H7 (cell line): ENCODE data around the gene HMCN2. TPM values are rescaled to one million over a fixed set of nuclear protein-coding genes. Genes with fewer than 3 reads are reported as not detected.
A peak's percentile ranks its signal among the peaks of the same experiment; 100 is the strongest.
"Not testable (repeated sequence)": the region's sequence is repeated elsewhere in the genome, so short reads cannot be mapped to it uniquely, and the experiment has no call there.

ENCODE experiments used
- DNase-seq: peaks from one replicate; pipeline ENCODE4 v3.0.0; 2012
- H3K27me3 ChIP-seq: 2 replicates; pipeline ENCODE4 v1.6.0; 2011; ENCODE audit warnings: mild to moderate bottlenecking, low read length; ENCODE audit not compliant: control insufficient read depth, insufficient read depth
- H3K36me3 ChIP-seq: replicated peaks from 2 replicates; pipeline ENCODE4 v1.5.1; 2011; ENCODE audit warnings: low read length; ENCODE audit not compliant: control insufficient read depth, insufficient read depth
- H3K4me3 ChIP-seq: 2 replicates; pipeline ENCODE4 v1.5.1; 2011; ENCODE audit warnings: low read depth, mild to moderate bottlenecking, control low read depth, low read length, moderate library complexity; ENCODE audit not compliant: insufficient read depth
- total RNA-seq: library from RNA; depleted of rRNA; stranded (reverse); fragments of >200 nt; shearing (Covaris generic); gene quantifications from 2 replicates; pipeline ENCODE4 v1.2.3, GENCODE V29; 2014

Gene HMCN2
- total RNA-seq, 1 experiment from 2014 or later = 2.3 TPM

DNA sequence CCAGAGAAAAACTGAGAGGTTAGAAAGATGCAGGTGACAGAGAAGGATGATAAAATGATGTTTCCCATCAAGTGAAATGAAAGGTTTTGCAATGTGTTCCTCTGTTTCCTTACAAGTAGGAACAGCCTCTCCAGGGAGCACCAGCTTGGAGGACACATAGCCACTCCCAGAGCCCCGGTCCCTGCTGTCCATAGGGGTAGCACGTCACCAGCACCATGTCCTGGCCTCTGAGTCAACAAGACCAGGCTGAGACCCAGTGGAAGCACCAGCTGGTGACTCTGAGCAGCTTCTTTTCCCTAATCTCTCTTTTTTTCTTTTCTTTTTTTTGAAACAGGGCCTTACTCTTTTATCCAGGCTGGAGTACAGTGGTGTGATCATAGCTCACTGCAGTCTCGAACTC is 19.4 kb upstream of the HMCN2 start:
- Histone ChIP-seq H3K4me3 (no peak overlapping the region), H3K27me3 (no peaks in the 10 kb centered on the region), H3K36me3 (no peaks in the 10 kb centered on the region)
- DNase-seq = peak; percentile 27

DNA sequence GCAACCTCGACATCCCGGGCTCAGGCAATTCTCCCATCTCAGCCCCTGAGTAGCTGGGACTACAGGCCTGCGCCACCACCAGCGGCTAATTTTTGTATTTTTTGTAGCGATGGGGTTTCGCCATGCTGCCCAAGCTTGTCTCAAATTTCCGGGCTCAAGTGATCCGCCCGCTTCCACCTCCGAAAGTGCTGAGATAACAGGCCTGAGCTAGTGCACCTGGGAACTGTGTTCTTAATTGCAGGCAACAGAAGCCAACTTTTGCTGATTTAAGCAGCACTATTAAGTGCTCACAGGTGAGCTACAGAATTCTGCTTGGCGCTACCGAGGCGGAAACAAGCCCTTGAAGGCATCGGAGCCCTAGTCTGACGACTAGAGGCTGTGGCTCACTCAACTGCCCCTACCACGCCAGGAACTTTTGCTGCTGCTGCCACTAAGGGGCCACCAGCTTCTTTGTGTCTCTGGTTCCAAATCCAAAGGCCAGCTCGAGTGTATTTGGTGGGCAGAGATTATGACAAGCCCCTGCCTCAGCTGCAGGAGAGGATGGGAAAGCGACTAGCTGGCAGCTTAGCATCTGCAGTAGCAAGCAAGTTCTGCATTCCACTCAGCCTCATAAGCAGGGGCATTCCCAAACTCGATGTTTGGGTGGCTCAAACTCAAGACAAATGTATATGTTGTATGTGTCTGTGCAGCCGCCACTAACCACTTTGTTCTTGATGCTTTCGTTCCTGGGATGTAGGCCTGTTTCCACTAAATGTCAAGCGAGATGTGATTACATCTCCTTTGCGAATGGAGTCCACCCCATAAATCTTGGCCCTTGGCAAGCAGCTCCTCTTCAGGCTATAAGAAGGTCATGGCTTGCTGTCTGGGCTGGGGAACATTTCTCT is 10.6 kb upstream of the HMCN2 start:
- no peaks in the 10 kb centered on the region for H3K27me3 ChIP-seq
- no peak for DNase-seq

DNA sequence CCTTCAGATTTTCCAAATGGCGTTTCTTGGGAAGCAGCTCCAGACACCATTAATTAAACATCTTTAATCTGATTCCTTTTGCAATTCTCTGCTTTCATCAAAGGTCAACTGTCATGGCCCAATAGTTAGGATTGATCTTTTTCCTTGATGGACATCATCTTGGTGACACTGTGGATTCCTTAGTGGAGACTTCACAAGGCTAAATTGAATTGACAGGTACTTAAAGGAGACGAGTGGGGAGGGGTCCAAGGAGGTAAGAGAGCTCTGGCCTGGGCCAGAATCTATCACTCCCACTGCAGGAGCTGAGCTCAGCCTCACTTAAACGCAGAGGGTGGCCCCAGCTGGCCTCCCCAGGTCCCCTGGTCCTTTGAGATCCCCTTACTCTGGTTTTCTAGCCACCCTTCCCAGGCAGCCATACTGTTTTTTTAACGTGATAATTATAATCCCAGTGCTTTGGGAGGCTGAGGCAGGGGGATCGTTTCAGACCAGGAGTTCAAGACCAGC is 9.9 kb upstream of the HMCN2 start:
- no peak overlapping the region for H3K4me3 ChIP-seq
- no peak for DNase-seq
- H3K36me3 ChIP-seq = no peaks in the 10 kb centered on the region
- no peaks in the 10 kb centered on the region for H3K27me3 ChIP-seq

More for the DNA sequence above, 10.6 kb upstream of the HMCN2 start:
- H3K36me3 ChIP-seq = no peaks in the 10 kb centered on the region
- no peak overlapping the region for H3K4me3 ChIP-seq

DNA sequence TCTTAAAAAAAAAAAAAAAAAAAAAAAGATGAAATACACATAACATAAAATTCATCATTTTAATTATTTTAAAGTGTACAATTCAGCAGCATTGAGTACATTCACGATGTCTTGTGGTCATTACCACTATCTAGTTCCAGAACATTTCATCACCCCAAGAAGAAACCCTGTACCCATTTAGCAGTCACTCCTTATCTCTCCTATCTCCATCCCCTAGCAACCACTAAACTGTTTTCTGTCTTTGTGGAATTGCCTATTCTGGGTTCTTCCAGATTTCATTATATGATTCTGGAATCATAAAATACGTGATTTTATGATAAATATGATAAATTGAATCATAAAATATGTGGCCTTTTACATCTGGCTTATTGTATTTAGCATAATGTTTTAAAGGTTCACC is 8.9 kb upstream of the HMCN2 start:
- H3K4me3 ChIP-seq = no peak overlapping the region
- DNase-seq = no peak
- H3K36me3 ChIP-seq = no peaks in the 10 kb centered on the region
- no peaks in the 10 kb centered on the region for H3K27me3 ChIP-seq

DNA sequence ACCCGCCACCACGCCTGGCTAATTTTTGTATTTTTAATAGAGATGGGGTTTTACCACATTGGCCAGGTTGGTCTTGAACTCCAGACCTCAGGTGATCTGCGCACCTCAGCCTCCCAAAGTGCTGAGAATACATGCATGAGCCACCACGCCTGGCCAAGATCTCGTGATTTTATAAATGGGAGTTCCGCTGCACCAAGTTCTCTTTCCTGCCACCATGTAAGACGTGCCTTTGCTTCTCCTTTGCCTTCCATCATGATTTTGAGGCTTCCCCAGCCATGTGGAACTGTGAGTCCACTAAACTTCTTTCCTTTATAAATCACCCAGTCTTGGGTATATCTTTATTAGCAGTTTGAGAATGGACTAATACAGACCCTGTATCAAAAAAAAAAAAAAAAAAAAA is 7.4 kb upstream of the HMCN2 start:
- DNase-seq, H3K36me3 ChIP-seq, H3K4me3 ChIP-seq, H3K27me3 ChIP-seq: not testable (repeated sequence)

DNA sequence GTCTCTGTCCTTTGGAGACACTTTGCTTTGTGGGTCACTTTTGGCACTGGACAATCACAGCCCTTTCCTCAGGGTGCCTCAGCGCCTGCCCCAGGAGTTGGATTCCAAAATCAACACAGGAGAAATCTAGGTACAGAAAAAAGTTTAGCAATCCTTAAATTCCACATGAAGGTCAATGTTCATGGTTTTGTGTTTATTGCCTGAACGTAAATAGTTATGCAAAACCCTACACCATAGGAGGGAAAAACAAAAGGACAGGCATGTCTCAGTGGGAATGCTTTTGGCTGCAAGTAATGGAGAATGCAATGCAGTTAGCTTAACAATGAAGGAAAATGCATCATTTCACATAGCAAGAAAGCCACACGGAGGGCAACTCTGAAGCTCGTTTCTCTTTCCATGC is 6.5 kb upstream of the HMCN2 start:
- DNase-seq = no peak
- no peaks in the 10 kb centered on the region; the same call in 1 of the 2 replicates for H3K27me3 ChIP-seq
- no peaks in the 10 kb centered on the region for H3K36me3 ChIP-seq
- H3K4me3 ChIP-seq = no peak overlapping the region

DNA sequence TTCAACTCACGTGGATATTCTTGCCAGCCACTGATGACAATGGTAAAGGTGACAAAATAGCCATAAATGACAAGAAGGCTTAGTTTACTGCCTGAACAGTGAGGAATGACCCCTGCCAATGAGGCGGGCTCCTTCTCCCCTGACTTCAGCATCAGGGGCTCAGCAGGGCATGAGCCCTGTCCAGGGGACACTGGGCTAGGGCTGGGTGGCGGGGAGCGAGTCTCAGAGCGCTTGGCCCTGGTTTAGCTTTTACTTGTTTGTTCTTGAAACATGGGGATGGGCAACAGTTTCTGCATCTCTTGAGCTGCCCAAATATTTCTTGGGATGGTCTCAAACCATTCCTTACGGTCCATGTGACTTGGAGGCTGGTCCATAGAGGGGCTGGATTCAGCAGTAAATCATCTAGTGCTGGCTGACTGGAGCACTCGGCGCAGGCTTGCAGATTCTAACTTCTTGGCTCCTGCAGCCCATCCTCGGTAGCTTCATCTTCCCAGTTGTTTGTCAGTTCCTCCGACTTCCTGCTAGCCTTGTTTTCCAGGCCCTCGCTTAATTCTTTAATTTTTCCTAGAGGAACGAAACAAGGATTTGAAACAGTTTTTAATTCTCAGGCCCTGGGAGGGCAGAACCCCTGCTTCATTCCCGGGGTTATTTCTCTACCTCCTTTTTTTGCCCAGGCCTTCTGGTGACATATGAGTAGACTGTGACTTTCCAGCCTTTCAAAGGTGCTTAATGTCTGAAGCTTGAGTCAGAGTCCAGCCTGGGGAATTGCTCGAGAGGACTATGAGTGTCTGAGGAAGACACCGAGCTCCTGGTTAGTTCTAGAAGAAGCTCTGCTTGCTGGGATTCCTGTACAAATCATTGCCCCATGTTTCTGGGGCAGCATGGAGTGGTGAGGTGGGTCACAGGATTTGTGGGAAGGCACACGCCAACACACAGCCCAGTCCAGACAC is 4.5 kb upstream of the HMCN2 start:
- Histone ChIP-seq H3K36me3 (no peaks in the 10 kb centered on the region), H3K4me3 (no peak overlapping the region), H3K27me3 (peaks cover 13% of the 10 kb centered on the region)
- no peak for DNase-seq

DNA sequence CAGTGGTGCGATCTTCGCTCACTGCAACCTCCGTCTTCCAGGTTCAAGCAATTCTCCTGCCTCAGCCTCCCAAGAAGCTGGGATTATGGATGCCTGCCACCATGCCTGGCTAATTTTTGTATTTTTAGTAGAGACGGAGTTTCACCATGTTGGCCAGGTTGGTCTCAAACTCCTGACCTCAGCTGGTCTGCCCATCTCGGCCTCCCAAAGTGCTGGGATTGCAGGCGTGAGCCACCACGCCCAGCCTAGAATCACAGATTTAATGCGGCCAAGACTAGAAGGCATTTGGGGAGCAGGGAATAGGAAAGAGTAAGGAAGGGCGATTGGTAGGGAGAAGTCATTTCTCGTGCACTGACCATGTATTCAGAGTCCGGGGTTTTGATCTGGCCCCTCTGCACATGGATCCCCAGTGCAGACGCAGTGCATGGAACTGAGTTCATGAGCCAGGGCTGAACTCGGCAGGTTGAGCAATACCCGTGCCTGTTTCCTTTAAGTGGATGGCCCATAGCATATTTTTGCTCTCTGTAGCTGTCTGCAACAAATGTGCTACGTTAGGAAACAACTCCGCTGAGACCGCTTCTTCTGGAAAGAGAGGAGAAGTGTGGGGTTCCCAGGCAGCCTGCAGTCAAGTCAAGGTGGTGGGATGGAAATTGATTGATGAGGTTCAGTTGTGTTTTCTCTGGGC is 3.4 kb upstream of the HMCN2 start:
- Histone ChIP-seq H3K27me3 (peaks cover 23% of the 10 kb centered on the region), H3K36me3 (no peaks in the 10 kb centered on the region), H3K4me3 (no peak overlapping the region)
- no peak for DNase-seq

DNA sequence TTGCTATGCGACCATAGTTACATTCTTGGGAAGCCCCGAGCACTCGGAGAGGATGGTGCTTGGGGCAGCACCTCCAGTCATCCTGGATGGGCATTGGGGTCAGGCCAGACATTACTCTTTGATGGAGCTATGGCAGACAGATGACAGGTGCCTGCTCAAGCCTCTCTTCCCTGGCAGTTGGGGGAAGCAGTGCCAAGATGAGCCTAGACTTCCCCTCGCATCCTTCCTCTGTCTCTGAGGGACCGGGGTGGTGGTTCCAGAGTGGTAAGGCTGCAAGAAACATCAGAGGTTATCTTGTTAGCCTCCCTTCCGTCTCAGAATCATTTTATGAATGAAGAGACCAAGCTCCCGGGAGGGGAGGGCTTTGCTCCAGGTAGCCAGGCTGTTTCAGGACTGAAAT is 2.8 kb upstream of the HMCN2 start:
- DNase-seq = no peak
- H3K4me3 ChIP-seq = no peak overlapping the region
- peaks cover 26% of the 10 kb centered on the region for H3K27me3 ChIP-seq
- H3K36me3 ChIP-seq = no peaks in the 10 kb centered on the region

DNA sequence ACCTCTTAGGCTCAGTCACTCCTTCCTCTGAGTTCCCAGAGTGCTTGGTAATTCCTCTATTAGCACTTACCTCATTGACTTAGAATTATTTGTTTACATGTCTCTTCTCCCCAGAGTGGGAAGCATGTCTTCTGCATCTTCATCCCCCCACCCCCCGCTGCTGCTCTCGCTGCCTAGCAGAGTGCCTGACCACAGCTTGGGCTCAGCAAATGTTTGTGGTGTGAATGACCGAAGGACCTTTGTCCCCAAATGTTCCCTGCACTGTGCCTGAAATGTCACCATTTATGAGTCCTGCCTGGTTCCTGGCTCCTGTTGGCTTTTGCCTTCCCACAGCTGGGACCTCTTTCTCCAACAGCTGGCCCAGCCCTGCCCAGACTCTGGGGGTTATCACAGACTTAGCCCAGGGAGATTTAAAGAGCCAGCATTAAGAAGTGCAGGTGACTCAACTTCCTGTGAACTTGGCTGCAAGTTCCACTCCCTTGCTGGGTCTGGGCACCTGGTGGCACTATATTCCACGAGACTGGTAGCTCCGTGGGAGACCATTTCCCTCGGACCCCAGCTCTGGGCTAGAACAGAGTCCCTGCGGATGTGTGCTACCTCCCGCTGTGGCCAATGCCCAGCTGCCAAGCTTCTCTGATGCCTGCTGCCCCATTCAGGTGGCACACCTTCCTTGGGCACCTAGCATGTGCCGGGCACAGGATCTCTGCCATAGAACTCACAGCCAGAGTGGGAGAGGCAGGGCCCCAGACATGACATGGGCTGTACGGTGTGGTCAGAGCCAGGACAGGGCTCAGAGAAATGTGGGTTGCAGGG is 1.8 kb upstream of the HMCN2 start:
- no peak for DNase-seq
- Histone ChIP-seq H3K4me3 (no peak overlapping the region), H3K27me3 (peaks cover 26% of the 10 kb centered on the region), H3K36me3 (no peaks in the 10 kb centered on the region)

DNA sequence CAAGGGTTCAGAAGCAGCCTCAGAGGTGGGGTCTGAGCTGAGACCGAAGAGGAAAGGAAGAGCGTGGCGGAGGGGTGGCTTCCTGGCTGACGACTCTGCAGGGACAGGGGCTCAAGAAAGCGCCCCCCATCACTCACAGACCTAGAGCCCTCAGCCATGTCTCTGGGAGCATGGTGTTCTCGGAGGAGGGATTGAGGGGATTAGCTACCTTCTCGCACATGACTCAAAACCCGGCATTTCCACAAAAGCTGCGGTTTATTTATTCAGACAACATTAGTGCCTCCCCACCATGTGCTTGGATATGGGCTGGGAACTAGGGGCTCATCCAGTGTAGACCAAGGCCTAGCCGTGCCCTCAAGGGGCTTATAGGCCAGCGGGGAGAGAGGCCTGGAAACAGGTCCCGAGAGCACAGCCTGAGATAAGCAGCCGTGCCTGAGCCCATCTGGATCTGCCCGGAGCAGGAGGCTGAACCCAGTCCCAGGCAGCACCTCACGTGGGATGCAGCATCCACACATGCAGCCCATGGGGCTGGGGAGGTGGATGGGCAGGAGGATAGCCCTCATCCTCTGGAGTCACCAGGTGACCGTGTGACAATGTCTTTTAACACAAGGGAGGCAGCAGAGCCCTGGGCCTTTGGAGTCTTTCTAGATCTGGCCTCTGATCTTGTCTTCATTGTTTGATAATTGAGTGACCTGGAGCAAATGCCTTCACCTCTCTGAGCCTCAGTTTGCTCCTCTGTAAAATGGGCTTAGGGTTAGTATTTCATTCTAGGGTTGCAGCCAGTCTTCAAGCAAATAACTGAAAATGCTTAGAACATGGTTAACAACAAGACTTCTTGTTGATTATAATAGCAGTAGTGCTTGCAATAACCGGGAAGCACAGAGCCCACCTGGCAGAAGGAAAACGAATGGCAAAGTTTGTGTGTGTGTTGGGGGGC is 878 bp upstream of the HMCN2 start:
- Histone ChIP-seq H3K27me3 (peaks cover 26% of the 10 kb centered on the region), H3K4me3 (peak overlapping the region; percentile 60), H3K36me3 (no peaks in the 10 kb centered on the region)
- DNase-seq = no peak

DNA sequence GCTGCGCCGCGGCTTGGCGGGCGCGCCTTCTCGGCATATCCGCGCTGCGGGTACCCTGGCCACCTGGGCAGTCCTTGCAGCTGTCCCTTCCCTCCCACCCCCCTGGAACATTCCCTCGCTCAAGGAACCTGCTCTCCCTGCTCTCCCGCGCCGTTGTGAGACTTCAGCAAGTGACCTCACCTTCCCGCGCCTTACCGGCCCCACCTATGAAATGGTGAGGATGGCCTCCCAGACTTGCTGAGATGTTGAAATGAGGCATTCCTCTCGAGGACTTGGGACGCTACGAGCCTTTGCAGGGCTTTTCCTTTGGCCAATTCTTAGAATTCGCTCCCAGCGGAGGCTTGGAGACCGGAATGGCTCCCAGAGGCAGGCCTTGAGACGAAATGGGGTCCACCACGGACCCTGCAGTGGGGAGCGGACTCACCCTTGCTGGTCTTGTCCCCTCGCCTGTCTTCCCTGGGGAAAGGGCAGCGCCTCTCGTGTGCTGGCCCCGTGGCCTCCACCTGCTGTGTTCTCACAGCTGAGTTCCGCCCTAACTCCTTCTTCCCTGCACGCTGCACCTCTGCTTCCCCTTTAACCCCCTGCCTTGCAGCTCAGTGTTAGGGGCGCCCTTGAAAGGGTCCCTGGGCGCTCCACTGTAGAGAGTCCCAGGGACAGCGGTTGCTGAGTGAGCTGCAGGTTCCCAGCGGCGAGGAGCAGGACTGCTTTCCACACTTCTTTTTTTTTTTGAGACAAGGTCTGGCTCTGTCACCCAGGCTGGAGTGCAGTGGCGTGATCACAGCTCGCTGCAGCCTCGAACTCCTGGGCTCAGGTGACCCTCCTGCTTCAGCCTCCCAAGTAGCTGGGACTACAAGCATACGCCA is 907 bp downstream of the HMCN2 start:
- H3K4me3 ChIP-seq = peak overlapping the region; percentile 60
- DNase-seq = peak; percentile 85
- peaks cover 26% of the 10 kb centered on the region for H3K27me3 ChIP-seq
- H3K36me3 ChIP-seq = no peaks in the 10 kb centered on the region
